ENCODE measurements around the gene SLC6A2. TPM values are rescaled to one million over a fixed set of nuclear protein-coding genes. Genes with fewer than 3 reads are reported as not detected.

SLC6A2 gene
- total and polyA plus RNA-seq, 12 donors: 0.26 to 32.8 (median 8.6) TPM

DNA sequence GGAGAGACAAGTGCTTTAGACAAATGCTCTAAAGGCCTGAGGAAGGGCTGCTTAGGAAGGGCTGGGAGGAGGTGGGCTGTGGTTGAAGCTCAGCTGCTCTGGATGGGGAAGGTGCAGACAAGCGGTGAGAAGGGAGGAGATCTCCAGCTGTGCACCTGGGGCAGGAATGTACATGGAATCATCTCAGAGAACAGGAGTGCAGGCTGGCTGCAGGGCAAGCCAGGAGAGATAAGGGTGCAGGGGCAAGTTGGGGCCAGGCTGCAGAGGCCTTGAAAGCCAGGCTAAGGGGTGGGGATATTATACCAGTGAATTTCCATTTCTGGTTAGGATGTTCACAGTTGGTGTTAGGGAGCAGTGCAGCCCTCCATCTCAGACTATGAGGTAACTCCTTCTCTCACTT lies 4.2 kb downstream of the SLC6A2 start:
- Histone ChIP-seq H3K4me1 (replicated peaks in 1 of 2) (peaks cover 0 to 2% of the 10 kb centered on the region in 2 donors), H3K27me3 (peaks cover 27% of the 10 kb centered on the region), H3K27ac (no peak overlapping the region), H3K36me3 (replicated peaks in 1 of 2) (no peaks in the 10 kb centered on the region), H3K4me3 (no peak overlapping the region), H3K9me3 (replicated peaks in 1 of 3) (no peaks in the 10 kb centered on the region)
- DNase-seq: peak in 1 of 7 donors; percentile 40
- no peak for TF ChIP-seq CTCF (IDR thresholded peaks at IDR 0.05)
- no peak for TF ChIP-seq POLR2A (IDR thresholded peaks at IDR 0.05)
- WGBS, 4 donors: 58 to 84% (median 76%) methylated on average over 1 of the region's 1 CpG
- intact Hi-C loops (cut with DNase I): no loop called here

DNA sequence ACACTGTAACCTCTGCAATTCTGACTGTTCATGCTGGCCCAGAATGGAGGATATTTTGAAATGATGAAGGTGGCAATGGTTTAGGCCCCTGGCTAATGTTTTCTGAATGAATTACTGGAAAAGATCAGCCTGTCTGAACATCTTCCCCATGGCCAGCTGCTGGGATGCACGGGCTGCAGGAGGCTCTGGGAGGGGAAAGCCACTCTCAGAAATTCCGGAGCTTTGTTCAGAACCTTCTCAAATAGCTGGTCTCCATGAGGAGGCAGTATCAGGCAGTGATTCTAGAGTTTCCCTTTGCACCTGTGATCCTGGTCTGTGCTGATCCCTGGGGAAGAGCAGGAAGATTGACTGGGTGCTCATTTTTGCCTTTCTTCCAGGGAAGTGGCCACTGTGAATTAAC lies 5.0 kb downstream of the SLC6A2 start:
- Histone ChIP-seq H3K4me3 (no peak overlapping the region), H3K36me3 (replicated peaks in 1 of 2) (no peaks in the 10 kb centered on the region), H3K4me1 (replicated peaks in 1 of 2) (no peaks in the 10 kb centered on the region), H3K27me3 (peaks cover 19% of the 10 kb centered on the region), H3K9me3 (replicated peaks in 1 of 3) (no peaks in the 10 kb centered on the region), H3K27ac (no peak overlapping the region)
- intact Hi-C loops (cut with DNase I): no loop called here
- TF ChIP-seq POLR2A (IDR thresholded peaks at IDR 0.05) (no peak), CTCF (IDR thresholded peaks at IDR 0.05) (no peak)
- 59 to 81% (median 76%) methylated on average over 2 of the region's 2 CpGs for whole genome bisulfite sequencing, 4 donors
- DNase-seq: no peak

- DNase-seq: no peak
- H3K4me1 ChIP-seq (replicated peaks in 1 of 2): no peaks in the 10 kb centered on the region
- peaks cover 6% of the 10 kb centered on the region for H3K27me3 ChIP-seq
- H3K9me3 ChIP-seq (replicated peaks in 1 of 3): no peaks in the 10 kb centered on the region
- intact Hi-C loops (cut with DNase I): no loop called here
- TF ChIP-seq POLR2A (IDR thresholded peaks at IDR 0.05) (no peak), CTCF (IDR thresholded peaks at IDR 0.05) (no peak)
- no peak overlapping the region for H3K27ac ChIP-seq
- no peak overlapping the region for H3K4me3 ChIP-seq
- no peaks in the 10 kb centered on the region for H3K36me3 ChIP-seq (replicated peaks in 1 of 2)
These were observed 6.3 kb downstream of the SLC6A2 start for GRCh38 chr16:55661941-55662643.

DNA sequence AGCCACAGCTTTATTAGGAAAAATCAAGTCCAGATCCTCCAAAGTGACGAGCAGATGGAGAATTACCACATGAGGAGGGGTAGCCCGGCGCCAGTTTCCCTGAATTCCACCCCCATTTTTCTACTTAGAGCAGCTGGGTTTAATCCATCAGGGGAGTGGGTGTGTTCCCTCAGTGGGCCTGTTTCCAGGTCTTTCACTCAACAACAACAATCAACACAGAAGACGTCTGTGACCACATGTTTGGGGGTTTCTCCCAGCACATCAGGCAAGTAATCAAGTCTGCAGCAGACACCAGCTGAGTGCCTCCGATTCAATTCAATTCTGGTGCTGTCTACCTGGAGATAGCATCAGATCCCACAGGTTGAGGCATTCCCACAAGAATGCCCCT lies 6.8 kb downstream of the SLC6A2 start:
- Histone ChIP-seq H3K4me1 (replicated peaks in 1 of 2) (no peaks in the 10 kb centered on the region), H3K36me3 (replicated peaks in 1 of 2) (no peaks in the 10 kb centered on the region), H3K27me3 (peaks cover under 1% of the 10 kb centered on the region), H3K27ac (no peak overlapping the region), H3K4me3 (no peak overlapping the region), H3K9me3 (replicated peaks in 1 of 3) (no peaks in the 10 kb centered on the region)
- no peak for DNase-seq
- TF ChIP-seq CTCF (IDR thresholded peaks at IDR 0.05) (no peak), POLR2A (IDR thresholded peaks at IDR 0.05) (no peak)
- WGBS, 4 donors: 79 to 84% (median 81%) methylated on average over 4 to 5 of the region's 5 CpGs
- intact Hi-C loops (cut with DNase I): no loop called here

Data from adrenal gland (tissue), 12 donors.